WTC11 (cell line): Measurements from ENCODE around the gene CHTOP. TPM values are rescaled to one million over a fixed set of nuclear protein-coding genes. Genes with fewer than 3 reads are reported as not detected.

Experiments
- ATAC-seq: fragments of 200-7000 bp; cut with Tn5 transposase; 2 replicates; pipeline ENCODE4 v1.10.0; 2021; ENCODE audit warnings: mild to moderate bottlenecking, moderate library complexity
- CTCF ChIA-PET: fragments of 300-600 bp; sonication (Branson Sonifier 250); formaldehyde crosslinking; loops from one replicate; lab custom pipeline; 2021; ENCODE audit warnings: antibody characterized with exemption; lab: Charles Lee
- POLR2A ChIA-PET: fragments of 350-600 bp; sonication (Branson Sonifier 250); formaldehyde crosslinking; loops from one replicate; lab custom pipeline; 2021; ENCODE audit warnings: antibody characterized with exemption; lab: Charles Lee
- DNase-seq: peaks from one replicate; pipeline ENCODE4 v3.0.0; 2021; ENCODE audit warnings: low spot score
- H3K27ac Mint-ChIP-seq: 2 replicates; pipeline ENCODE4 v1.8.0; 2021; ENCODE audit warnings: mixed read lengths
- H3K27me3 Mint-ChIP-seq: 2 replicates; pipeline ENCODE4 v1.8.0; 2021; ENCODE audit warnings: low read depth, mild to moderate bottlenecking, moderate library complexity, mixed read lengths
- H3K36me3 Mint-ChIP-seq: 2 replicates; pipeline ENCODE4 v1.8.0; 2021; ENCODE audit warnings: mixed read lengths
- H3K4me1 Mint-ChIP-seq: 2 replicates; pipeline ENCODE4 v1.8.0; 2022; ENCODE audit warnings: mixed read lengths
- H3K4me3 Mint-ChIP-seq: 2 replicates; pipeline ENCODE4 v1.8.0; 2021; ENCODE audit warnings: mild to moderate bottlenecking, moderate library complexity, mixed read lengths
- H3K9me3 Mint-ChIP-seq: 2 replicates; pipeline ENCODE4 v1.8.0; 2021; ENCODE audit warnings: mixed read lengths
- AFF4 ChIP-seq: sonication (generic); formaldehyde crosslinking; IDR thresholded peaks from 2 replicates; pipeline ENCODE4 v1.8.1; 2023; ENCODE audit warnings: mild to moderate bottlenecking, missing genetic modification reagents, borderline replicate concordance
- CDX4 ChIP-seq: fragments of 250-450 bp; sonication (Bioruptor Pico); IDR thresholded peaks from 2 replicates; pipeline ENCODE4 v1.9.0; 2021; ENCODE audit warnings: moderate library complexity, mild to moderate bottlenecking, inconsistent platforms, borderline replicate concordance
- CREB1 ChIP-seq: sonication (generic); formaldehyde crosslinking; IDR thresholded peaks from 2 replicates; pipeline ENCODE4 v1.8.0; 2023; ENCODE audit warnings: mild to moderate bottlenecking, missing genetic modification reagents
- E2F5 ChIP-seq: sonication (generic); formaldehyde crosslinking; IDR thresholded peaks from 2 replicates; pipeline ENCODE4 v1.8.1; 2022; ENCODE audit warnings: mild to moderate bottlenecking, moderate library complexity, missing genetic modification reagents
- ERG ChIP-seq: fragments of 250-450 bp; sonication (Bioruptor Pico); IDR thresholded peaks from 2 replicates; pipeline ENCODE4 v1.8.0; 2021; ENCODE audit warnings: mild to moderate bottlenecking
- FOXP4 ChIP-seq: sonication (generic); formaldehyde crosslinking; IDR thresholded peaks from 2 replicates; pipeline ENCODE4 v1.8.0; 2022; ENCODE audit warnings: mild to moderate bottlenecking, missing genetic modification reagents
- GTF2I ChIP-seq: fragments of 250-450 bp; sonication (Bioruptor Pico); conservative IDR thresholded peaks from 2 replicates; pipeline ENCODE4 v1.4.0; 2021; ENCODE audit warnings: mild to moderate bottlenecking
- NR1H2 ChIP-seq: sonication (generic); formaldehyde crosslinking; IDR thresholded peaks from 2 replicates; pipeline ENCODE4 v1.9.0; 2021; ENCODE audit warnings: mild to moderate bottlenecking, moderate library complexity, missing genetic modification reagents
- PRRX2 ChIP-seq: fragments of 250-450 bp; sonication (Bioruptor Pico); IDR thresholded peaks from 2 replicates; pipeline ENCODE4 v1.8.0; 2021; ENCODE audit warnings: mild to moderate bottlenecking
- SOX15 ChIP-seq: fragments of 250-450 bp; sonication (Bioruptor Pico); IDR thresholded peaks from 2 replicates; pipeline ENCODE4 v1.9.0; 2021; ENCODE audit warnings: mild to moderate bottlenecking
- STAT6 ChIP-seq: sonication (generic); formaldehyde crosslinking; conservative IDR thresholded peaks from 2 replicates; pipeline ENCODE4 v1.8.1; 2023; ENCODE audit warnings: mild to moderate bottlenecking, low read depth, missing genetic modification reagents, moderate library complexity
- ZNF232 ChIP-seq: sonication (generic); formaldehyde crosslinking; IDR thresholded peaks from 2 replicates; pipeline ENCODE4 v1.8.0; 2022; ENCODE audit warnings: mild to moderate bottlenecking, missing genetic modification reagents
- ZNF281 ChIP-seq: sonication (generic); formaldehyde crosslinking; IDR thresholded peaks from 2 replicates; pipeline ENCODE4 v1.8.0; 2023; ENCODE audit warnings: mild to moderate bottlenecking, missing genetic modification reagents
- ZNF532 ChIP-seq: fragments of 250-450 bp; sonication (Bioruptor Pico); IDR thresholded peaks from 2 replicates; pipeline ENCODE4 v1.9.0; 2021; ENCODE audit warnings: mild to moderate bottlenecking, borderline replicate concordance
- total RNA-seq: library from RNA; stranded (reverse); gene quantifications from 3 replicates; pipeline ENCODE4 v1.2.3, GENCODE V29; 2021

CHTOP gene
- total RNA-seq, 1 experiment from 2014 or later: 101 TPM

- no peak for TF ChIP-seq STAT6 (CRISPR knock-in tag)
- TF ChIP-seq ZNF281 (CRISPR knock-in tag): no peak
- TF ChIP-seq CREB1: no peak
Observed at GRCh38 chr1:153588482-153588881, 45.4 kb upstream of the CHTOP start (continued).

- ChIA-PET CTCF (interaction anchor here (1.1 to 1.5 kb wide), 4 partner anchors 20 to 34 kb away, joined by 3 to 5 read pairs (median 4); partner anchors contain the start of genes S100A13 and S100A16), POLR2A (no interaction called here)
- TF ChIP-seq FOXP4 (no peak), E2F5 (no peak), CDX4 (no peak), SOX15 (no peak), ZNF532 (CRISPR knock-in tag) (no peak), ZNF232 (CRISPR knock-in tag) (no peak), ERG (CRISPR knock-in tag) (no peak), NR1H2 (CRISPR knock-in tag) (no peak), PRRX2 (CRISPR knock-in tag) (no peak), AFF4 (CRISPR knock-in tag) (no peak), GTF2I (no peak)
- H3K27me3 Mint-ChIP-seq: no peaks in the 10 kb centered on the region
- ATAC-seq (no peak), DNase-seq (no peak)
- no peaks in the 10 kb centered on the region for H3K9me3 Mint-ChIP-seq
- H3K4me1 Mint-ChIP-seq: peaks cover 11% of the 10 kb centered on the region
- H3K36me3 Mint-ChIP-seq: no peaks in the 10 kb centered on the region
- H3K4me3 Mint-ChIP-seq: no peak overlapping the region
- no peak overlapping the region for H3K27ac Mint-ChIP-seq
Observed at GRCh38 chr1:153592748-153593147, 41.1 kb upstream of the CHTOP start.
